IPS-20b (cell line): Measurements from ENCODE around the gene KHNYN.

Experiments used
- H3K27ac ChIP-seq: one replicate; pipeline ENCODE4 v1.5.1; 2013; ENCODE audit warnings: low read length
- H3K27me3 ChIP-seq: 2 replicates; pipeline ENCODE4 v1.6.1; 2013; ENCODE audit warnings: mild to moderate bottlenecking, low read length, inconsistent platforms; ENCODE audit not compliant: insufficient read depth
- H3K36me3 ChIP-seq: 2 replicates; pipeline ENCODE4 v1.6.1; 2013; ENCODE audit warnings: low read depth, mild to moderate bottlenecking, inconsistent platforms, low read length, moderate library complexity; ENCODE audit not compliant: insufficient read depth
- H3K4me1 ChIP-seq: 2 replicates; pipeline ENCODE4 v1.6.1; 2013; ENCODE audit warnings: mild to moderate bottlenecking, control low read depth, inconsistent platforms, low read length, moderate library complexity; ENCODE audit not compliant: insufficient read depth
- H3K4me3 ChIP-seq: 2 replicates; pipeline ENCODE4 v1.5.1; 2013; ENCODE audit warnings: mild to moderate bottlenecking, low read length, inconsistent platforms
- H3K9ac ChIP-seq: 2 replicates; pipeline ENCODE4 v1.6.1; 2013; ENCODE audit warnings: low read depth, mild to moderate bottlenecking, inconsistent platforms, low read length, moderate library complexity
- H3K9me3 ChIP-seq: 2 replicates; pipeline ENCODE4 v1.6.1; 2013; ENCODE audit warnings: mild to moderate bottlenecking, low read depth, low read length, inconsistent platforms; ENCODE audit not compliant: insufficient read depth

The KHNYN gene

DNA sequence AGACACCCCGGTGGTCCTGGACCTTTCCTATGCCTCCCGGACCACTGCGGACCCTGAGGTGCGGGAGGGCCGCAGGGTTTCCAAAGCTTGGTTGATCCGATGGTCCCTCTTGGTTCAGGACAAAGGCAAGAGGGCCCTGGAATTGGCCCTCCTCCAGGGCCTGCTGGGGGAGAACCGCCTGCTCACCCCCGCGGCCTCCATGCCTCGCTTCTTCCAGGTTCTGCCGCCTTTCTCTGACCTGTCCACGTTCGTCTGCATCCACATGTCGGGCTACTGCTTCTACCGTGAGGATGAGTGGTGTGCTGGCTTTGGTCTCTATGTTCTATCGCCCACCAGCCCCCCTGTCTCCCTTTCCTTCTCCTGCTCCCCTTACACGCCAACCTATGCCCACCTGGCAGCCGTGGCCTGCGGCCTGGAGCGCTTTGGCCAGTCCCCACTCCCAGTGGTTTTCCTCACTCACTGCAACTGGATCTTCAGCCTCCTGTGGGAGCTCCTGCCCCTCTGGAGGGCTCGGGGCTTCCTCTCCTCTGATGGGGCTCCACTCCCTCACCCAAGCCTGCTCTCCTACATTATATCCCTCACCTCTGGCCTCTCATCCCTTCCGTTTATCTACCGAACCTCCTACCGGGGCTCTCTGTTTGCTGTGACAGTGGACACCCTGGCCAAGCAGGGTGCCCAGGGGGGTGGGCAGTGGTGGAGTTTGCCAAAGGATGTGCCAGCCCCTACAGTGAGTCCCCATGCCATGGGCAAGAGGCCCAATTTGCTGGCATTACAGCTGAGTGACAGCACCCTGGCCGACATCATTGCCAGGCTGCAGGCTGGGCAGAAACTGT is 14.1 kb upstream of the KHNYN start:
- Histone ChIP-seq H3K4me3 (no peak overlapping the region), H3K9me3 (no peaks in the 10 kb centered on the region), H3K4me1 (no peaks in the 10 kb centered on the region), H3K27me3 (peaks cover 23% of the 10 kb centered on the region), H3K27ac (no peak overlapping the region), H3K9ac (no peak overlapping the region), H3K36me3 (peaks cover 23% of the 10 kb centered on the region; the same call in 1 of the 2 replicates)

DNA sequence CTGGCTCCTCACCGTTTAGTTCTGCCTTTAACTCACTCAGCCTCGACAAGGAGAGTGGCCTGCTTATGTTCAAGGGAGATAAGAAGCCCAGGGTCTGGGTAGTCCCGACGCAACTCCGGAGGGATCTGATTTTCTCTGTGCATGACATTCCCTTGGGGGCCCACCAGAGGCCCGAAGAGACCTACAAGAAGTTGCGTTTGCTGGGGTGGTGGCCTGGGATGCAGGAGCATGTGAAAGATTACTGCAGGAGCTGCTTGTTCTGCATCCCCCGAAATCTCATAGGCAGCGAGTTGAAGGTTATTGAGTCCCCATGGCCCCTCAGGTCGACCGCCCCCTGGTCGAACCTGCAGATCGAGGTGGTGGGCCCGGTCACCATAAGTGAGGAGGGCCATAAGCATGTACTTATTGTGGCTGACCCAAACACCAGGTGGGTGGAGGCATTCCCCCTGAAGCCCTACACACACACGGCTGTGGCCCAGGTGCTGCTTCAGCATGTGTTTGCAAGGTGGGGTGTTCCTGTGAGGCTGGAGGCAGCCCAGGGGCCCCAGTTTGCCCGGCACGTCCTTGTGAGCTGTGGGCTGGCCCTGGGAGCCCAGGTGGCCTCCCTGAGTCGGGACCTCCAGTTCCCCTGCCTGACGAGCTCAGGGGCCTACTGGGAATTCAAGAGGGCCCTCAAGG is 13.4 kb upstream of the KHNYN start:
- no peaks in the 10 kb centered on the region for H3K9me3 ChIP-seq
- no peak overlapping the region for H3K4me3 ChIP-seq
- H3K4me1 ChIP-seq: no peaks in the 10 kb centered on the region
- peaks cover 23% of the 10 kb centered on the region; the same call in 1 of the 2 replicates for H3K36me3 ChIP-seq
- no peak overlapping the region for H3K9ac ChIP-seq
- peaks cover 23% of the 10 kb centered on the region for H3K27me3 ChIP-seq
- no peak overlapping the region for H3K27ac ChIP-seq

DNA sequence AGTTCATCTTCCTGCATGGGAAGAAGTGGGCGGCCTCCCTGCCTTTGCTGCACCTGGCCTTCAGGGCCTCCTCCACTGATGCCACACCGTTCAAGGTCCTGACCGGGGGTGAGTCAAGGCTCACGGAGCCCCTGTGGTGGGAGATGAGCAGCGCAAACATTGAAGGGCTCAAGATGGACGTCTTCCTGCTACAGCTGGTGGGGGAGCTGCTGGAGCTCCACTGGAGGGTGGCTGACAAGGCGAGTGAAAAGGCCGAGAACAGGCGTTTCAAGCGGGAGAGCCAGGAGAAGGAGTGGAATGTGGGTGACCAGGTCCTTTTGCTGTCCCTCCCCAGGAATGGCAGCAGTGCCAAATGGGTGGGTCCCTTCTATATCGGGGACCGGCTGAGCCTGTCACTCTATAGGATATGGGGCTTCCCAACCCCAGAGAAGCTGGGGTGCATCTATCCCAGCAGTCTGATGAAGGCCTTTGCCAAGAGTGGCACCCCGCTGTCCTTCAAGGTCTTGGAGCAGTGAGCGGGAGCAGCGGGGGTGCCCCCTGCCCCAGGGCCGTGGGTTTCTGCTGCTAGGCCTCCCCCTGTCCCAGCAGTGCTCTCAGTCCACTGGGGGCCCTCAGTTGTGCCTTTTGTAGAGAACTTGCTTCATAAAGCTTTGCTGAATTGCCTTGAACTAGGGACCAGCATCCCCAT is 12.7 kb upstream of the KHNYN start:
- Histone ChIP-seq H3K4me3 (no peak overlapping the region), H3K36me3 (peaks cover 23% of the 10 kb centered on the region; the same call in 1 of the 2 replicates), H3K27ac (no peak overlapping the region), H3K9me3 (no peaks in the 10 kb centered on the region), H3K27me3 (peaks cover 27% of the 10 kb centered on the region), H3K4me1 (no peaks in the 10 kb centered on the region), H3K9ac (no peak overlapping the region)

DNA sequence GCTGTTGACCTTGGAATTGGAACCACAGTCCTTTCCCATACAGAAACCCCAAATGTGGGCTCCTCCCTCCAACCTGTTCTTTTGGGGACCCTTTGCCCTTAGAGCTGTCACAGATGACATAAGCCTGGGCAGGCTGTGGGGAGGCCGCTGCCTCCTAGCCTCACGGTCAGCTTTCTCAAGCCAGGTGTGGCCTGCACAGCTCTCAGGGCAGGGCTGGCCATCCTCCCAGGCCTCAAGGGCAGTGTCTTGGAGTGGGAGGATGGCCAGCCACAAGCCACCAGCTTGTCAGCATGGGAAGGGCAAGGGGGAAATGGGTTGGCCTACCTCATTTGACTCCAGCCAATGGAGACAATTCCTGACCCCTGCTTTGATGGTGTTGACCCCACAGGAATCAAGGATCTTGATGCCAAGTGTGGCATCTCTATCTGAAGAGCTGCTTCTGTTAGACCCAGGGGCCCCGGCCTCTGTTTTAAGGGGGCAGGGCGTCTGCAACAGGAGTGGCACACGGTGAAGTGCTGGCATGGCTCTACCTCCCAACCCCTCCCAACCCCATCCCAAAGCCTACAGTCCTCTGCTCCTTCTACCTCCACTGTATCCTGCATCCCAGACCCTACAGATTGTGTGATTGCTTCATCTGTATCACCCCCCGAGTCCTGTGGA is 11.8 kb upstream of the KHNYN start:
- no peak overlapping the region for H3K27ac ChIP-seq
- H3K4me3 ChIP-seq: no peak overlapping the region

DNA sequence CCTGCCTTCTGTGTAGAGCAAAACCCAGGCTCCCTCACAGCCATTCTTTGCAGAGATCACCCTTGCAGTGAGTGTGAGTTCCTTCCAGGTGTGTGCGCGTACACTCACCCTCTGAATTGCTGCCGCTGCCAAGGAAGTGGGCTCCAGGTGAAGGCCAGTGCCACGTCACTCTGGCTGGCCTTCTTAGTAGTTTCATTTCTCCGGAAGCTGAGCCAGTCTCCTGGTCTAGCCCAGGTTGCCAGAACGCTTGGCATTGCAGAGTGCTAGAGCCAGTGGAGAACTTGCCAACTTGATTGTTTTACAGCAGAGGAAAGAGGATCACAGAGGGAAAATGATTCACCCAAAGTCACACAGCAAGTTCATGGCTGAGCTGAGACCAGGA is 11.3 kb upstream of the KHNYN start:
- Histone ChIP-seq H3K4me3 (no peak overlapping the region), H3K9me3 (no peaks in the 10 kb centered on the region), H3K4me1 (no peaks in the 10 kb centered on the region), H3K36me3 (peaks cover 13% of the 10 kb centered on the region; the same call in 1 of the 2 replicates), H3K27me3 (peaks cover 41% of the 10 kb centered on the region), H3K9ac (no peak overlapping the region), H3K27ac (no peak overlapping the region)

More for the DNA sequence above, 11.8 kb upstream of the KHNYN start:
- peaks cover 36% of the 10 kb centered on the region for H3K27me3 ChIP-seq
- H3K4me1 ChIP-seq: no peaks in the 10 kb centered on the region
- no peak overlapping the region for H3K9ac ChIP-seq
- H3K36me3 ChIP-seq: peaks cover 16% of the 10 kb centered on the region; the same call in 1 of the 2 replicates
- H3K9me3 ChIP-seq: no peaks in the 10 kb centered on the region

DNA sequence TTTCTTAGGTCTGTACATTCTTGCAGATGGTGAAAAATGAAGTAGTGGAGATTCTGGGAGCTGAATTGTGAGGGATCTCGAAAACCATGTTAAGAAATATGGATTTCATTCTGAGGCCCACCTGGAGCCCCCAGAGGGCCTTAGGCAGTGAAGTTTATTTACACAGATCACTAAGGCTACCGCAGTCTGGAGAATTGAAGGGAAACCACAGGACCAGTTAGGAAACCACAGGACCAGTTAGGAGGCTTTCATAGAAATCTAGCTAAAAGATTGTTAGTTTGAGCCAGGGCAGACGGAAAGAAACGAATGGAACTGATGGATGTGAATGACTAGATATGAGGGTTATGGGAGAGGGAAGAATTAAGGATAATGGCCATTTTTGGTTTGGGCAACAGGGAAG is 7.5 kb upstream of the KHNYN start:
- H3K9me3 ChIP-seq: no peaks in the 10 kb centered on the region
- no peaks in the 10 kb centered on the region for H3K4me1 ChIP-seq
- H3K4me3 ChIP-seq: no peak overlapping the region
- no peak overlapping the region for H3K9ac ChIP-seq
- H3K36me3 ChIP-seq: no peaks in the 10 kb centered on the region
- peaks cover 43% of the 10 kb centered on the region for H3K27me3 ChIP-seq
- no peak overlapping the region for H3K27ac ChIP-seq

DNA sequence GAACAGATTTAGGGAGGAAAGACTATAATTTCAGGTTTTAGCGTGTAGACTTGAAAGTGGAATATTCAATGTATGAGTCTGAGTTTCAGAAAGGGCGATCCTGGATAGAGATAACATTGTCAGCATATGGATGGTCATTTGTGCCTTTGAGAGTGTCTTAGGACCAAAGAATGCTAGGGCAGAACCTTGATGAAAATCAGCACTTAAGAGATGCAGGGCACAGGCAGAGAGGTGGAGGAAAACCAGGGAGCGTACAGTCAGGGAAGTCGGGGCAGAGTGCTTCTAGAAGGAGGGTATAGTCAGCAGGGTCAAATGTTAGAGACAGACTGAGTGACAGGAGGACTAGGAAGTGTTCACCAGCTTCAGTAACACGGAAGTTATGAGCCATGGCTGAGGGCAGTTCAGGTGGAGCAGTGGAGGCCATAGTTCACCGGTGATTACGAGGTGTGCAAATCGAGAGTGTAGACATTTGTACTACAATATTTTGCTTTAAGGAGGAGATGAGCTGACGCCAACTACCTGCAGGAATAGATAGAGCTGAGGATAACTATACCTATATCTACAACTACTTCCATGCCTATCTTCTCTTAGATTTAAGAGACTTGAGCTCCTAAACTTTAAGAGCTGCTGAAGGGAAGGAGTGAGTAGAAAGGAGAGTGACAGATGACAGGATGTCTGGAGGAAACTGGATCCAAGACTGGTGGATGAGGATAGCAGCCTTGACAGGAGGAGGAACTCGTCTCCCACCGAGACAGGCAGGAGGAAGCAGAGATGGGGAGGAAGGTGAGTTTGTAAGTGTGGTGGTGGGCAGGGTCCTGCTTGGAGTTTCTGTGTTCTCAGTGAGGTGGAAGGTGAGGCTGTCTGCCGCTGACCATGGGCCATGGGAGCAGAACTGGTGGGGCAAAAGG is 6.8 kb upstream of the KHNYN start:
- Histone ChIP-seq H3K27ac (no peak overlapping the region), H3K9me3 (no peaks in the 10 kb centered on the region), H3K36me3 (no peaks in the 10 kb centered on the region), H3K4me1 (no peaks in the 10 kb centered on the region), H3K4me3 (no peak overlapping the region), H3K9ac (no peak overlapping the region), H3K27me3 (peaks cover 46% of the 10 kb centered on the region)

DNA sequence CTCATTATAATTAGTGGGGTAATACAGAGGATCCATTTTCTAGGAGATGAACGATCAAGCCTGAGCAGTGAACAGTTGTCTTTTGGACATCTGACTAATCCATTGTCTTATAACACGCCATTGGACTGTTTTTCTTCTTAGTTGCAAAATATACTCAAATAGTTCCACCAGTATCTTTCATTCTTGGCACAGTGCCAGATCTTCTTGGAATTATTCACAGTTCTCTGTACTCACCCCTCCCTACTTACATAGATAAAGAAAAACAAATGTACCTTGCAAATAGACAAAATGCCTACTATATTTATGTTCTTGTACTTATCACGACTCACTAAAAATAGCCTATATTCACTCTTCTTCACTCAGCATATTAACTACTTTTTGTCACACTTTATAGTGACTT is 4.0 kb upstream of the KHNYN start:
- Histone ChIP-seq H3K4me1 (no peaks in the 10 kb centered on the region), H3K27ac (no peak overlapping the region), H3K9ac (no peak overlapping the region)

DNA sequence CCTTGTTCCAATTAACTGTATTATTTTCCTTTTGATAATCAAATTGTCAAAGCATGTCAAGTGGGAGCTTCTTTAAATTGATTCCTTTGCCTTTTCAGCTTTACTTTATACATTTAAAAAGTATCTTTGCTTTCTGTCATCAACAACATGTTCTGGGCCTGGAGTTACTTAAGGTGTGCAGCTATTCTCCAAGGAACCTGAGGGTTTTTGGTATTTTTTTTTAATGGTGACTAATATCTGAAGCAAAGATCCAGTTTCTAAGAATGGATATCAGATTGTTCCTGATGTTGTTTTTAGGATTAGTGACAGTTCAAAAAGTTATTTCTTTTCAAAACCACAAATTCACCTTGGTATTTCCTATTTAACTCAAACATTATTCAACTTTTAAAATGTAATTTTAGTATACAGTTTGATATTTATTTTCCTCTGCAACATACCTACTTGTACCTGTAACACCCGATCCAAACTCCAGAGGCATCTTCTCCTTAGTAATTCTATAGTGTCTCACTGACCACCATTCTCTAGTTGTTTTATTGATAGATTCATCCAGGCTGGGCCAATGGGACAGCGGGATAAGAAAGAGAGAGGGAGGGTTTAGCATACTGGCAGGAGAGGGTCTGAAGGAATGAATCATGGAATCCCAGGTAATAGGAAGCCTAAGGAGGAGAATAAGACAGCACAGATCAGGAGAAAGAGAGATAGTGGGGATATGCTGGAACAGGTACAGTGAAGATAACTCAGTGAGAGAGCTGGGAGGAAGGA is 3.4 kb upstream of the KHNYN start:
- Histone ChIP-seq H3K36me3 (no peaks in the 10 kb centered on the region), H3K4me3 (no peak overlapping the region), H3K27ac (no peak overlapping the region), H3K27me3 (peaks cover 38% of the 10 kb centered on the region), H3K9ac (no peak overlapping the region), H3K9me3 (no peaks in the 10 kb centered on the region), H3K4me1 (peaks cover 4% of the 10 kb centered on the region; the same call in 1 of the 2 replicates)

More for the DNA sequence above, 4.0 kb upstream of the KHNYN start:
- no peaks in the 10 kb centered on the region for H3K9me3 ChIP-seq
- no peak overlapping the region for H3K4me3 ChIP-seq
- H3K27me3 ChIP-seq: peaks cover 38% of the 10 kb centered on the region
- H3K36me3 ChIP-seq: no peaks in the 10 kb centered on the region

DNA sequence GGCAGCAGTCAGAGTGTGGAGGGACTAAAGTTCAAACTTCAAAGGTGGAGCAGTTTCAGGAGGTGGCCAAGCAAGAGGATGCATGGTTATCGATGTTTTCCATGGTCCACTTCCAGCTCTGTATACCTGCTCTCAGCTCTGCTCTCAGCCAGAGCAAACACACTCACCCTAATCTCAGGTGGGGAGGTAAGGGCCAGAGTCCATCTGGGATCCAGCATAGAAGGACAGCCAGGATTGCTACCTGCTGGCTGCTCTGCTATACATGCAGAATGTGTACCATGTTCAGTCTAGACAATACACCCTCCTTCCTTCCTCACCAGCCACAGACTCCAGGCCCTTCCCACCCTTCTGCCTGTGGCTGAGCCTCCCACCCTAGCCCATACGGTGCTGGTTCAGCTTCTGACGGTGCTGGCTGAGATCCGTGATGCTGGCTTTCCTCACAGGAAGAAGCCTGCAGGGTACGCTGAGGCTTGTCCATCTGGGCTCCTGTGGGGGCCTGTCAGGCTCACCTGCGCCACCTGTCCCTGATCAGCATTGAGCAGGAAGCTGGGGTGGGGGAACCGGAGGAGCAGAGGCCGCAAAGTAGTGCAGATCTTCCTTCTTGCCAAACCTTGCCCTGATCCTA is 2.7 kb upstream of the KHNYN start:
- Histone ChIP-seq H3K9me3 (no peaks in the 10 kb centered on the region), H3K36me3 (no peaks in the 10 kb centered on the region), H3K4me3 (no peak overlapping the region), H3K4me1 (peaks cover 5% of the 10 kb centered on the region; the same call in 1 of the 2 replicates), H3K27me3 (peaks cover 35% of the 10 kb centered on the region), H3K9ac (no peak overlapping the region), H3K27ac (no peak overlapping the region)
